GM13976 (cell line): ENCODE measurements around the gene NUP50.

Experiments used
- DNase-seq: peaks from one replicate; pipeline ENCODE4 v3.0.0; 2012; ENCODE audit warnings: low spot score
- CTCF ChIP-seq: IDR thresholded peaks from 2 replicates; pipeline ENCODE4 v1.5.1; 2012; ENCODE audit warnings: borderline replicate concordance, mild to moderate bottlenecking; ENCODE audit not compliant: insufficient read depth; ENCODE audit errors: extremely low read depth, missing control alignments, control extremely low read depth
- in situ Hi-C: fragments of 300-500 bp; cut with MboI; formaldehyde crosslinking; loops from one replicate; pipeline ENCODE4 v1.12.0; 2022; ENCODE audit warnings: low sequenced_read_pairs, mixed read lengths, inconsistent platforms; ENCODE audit not compliant: unreplicated experiment

Gene NUP50

GRCh38 chr22:45197606-45198462, 34.1 kb downstream of the NUP50 start:
- in situ Hi-C loops, result no loop called here
- no peak for TF ChIP-seq CTCF
- no peak for DNase-seq

DNA sequence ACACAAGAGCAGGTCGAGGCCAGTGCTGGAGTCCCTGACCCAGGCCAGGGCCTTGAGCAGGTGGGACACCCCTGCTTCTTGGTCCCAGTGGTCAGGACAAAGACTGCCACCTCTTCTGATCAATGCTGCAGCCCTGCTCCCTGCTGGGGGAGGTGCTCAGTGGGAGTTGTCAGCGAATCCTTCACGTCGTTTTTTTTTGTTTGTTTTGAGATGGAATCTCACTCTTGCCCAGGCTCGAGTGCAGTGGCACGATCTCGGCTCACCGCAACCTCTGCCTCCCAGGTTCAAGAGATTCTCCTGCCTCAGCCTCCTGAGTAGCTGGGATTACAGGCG, 34.7 kb downstream of the NUP50 start:
- in situ Hi-C loops, result no loop called here
- DNase-seq, result no peak
- no peak for TF ChIP-seq CTCF

DNA sequence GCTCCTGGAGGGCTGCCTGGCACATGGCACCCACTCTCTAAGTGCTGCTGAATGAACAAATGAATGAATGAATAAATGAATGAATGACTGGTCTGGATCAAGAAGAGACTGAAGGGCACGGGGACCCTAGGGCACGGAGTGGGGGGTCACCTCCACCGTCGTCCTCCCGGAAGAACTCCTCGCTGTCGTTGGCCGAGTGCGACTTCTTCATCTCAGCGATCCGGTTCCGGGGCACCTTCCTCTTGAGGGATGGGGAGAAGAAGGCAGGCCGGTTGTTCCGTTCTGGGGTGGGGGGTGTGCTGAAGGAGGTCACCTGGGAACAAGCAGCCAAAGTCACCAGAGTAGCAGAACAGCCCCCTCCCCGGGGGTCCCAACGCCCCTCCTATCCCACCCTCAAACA, 36.0 kb downstream of the NUP50 start:
- TF ChIP-seq CTCF, result no peak
- in situ Hi-C loops, result no loop called here
- DNase-seq, result peak; percentile 23

DNA sequence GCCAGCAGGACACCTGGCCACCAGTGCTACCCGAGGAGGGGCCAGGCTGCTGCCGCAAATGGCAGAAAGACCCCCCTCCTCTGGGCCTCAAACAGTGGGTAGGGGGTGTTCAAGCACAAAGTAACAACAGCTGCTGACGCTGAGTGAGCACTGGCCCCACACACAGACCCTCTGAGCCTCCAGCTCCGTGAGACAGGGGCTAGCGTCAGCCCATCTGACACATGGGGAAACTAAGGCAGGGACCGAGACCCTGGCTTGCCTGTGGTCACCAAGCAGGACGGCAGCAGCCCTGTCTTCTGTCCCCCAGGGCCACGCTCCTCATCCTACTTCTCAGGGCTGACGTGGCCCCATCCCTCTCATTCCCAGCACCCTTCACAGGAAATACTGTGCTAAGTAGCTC, 36.5 kb downstream of the NUP50 start:
- peak; percentile 18 for DNase-seq
- TF ChIP-seq CTCF, result no peak
- in situ Hi-C loops, result no loop called here

- no peak for TF ChIP-seq CTCF
- DNase-seq, result no peak
- in situ Hi-C loops, result no loop called here
These were observed 37.3 kb downstream of the NUP50 start for GRCh38 chr22:45200860-45201511.

DNA sequence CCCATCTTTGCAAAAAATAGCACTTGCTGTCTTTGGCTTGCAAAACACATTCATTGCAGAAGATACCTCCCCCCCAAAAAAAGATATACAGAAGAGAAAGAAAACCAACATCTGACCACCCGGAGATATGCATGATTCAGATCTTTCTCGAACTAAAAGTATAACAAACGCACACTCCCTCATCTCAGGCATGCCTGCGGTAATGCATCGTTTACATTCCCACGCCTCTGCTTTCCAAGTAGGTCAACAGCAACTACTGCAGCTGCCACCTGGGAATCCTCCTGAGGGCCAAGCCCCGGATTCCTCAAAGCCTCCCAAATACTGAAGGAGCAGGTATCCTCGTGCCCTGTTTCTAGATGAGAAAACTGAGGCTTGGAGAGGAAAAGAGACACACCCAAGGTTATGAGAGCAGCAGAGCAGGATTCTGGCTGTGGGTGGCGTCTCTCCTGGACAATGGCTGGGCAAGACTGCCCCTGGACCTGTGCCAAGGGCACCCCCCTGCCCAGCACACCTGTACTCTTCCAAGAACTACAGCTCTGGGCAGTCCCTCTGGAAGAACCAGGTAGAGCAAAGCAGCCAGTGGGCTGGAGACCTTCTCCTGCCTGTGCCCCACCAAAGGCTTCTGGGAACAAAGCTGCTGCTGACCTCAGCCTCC, 38.1 kb downstream of the NUP50 start:
- no peak for DNase-seq
- TF ChIP-seq CTCF, result no peak
- in situ Hi-C loops, result no loop called here
